Body of pancreas (tissue), 4 donors: ENCODE measurements around the gene TMEM271.

Source experiments
- POLR2A ChIP-seq, 3 donors: fragments of 450-650 bp; IDR thresholded peaks; one replicate each; pipeline ENCODE4 v1.6.1; 2016; ENCODE audit warnings: antibody characterized with exemption in 3 of 3, mild to moderate bottlenecking in 2 of 3
- TF ChIP-seq, protein P1 (sequence below), 7 experiments: fragments of 450-650 bp in 4 of 7; fragments of 200-600 bp in 3 of 7; sonication (generic) in 3 of 7; IDR thresholded peaks; one replicate each; pipeline ENCODE4 v1.5.1; 2016 to 2019; ENCODE audit warnings: antibody characterized with exemption in 7 of 7

DNA sequence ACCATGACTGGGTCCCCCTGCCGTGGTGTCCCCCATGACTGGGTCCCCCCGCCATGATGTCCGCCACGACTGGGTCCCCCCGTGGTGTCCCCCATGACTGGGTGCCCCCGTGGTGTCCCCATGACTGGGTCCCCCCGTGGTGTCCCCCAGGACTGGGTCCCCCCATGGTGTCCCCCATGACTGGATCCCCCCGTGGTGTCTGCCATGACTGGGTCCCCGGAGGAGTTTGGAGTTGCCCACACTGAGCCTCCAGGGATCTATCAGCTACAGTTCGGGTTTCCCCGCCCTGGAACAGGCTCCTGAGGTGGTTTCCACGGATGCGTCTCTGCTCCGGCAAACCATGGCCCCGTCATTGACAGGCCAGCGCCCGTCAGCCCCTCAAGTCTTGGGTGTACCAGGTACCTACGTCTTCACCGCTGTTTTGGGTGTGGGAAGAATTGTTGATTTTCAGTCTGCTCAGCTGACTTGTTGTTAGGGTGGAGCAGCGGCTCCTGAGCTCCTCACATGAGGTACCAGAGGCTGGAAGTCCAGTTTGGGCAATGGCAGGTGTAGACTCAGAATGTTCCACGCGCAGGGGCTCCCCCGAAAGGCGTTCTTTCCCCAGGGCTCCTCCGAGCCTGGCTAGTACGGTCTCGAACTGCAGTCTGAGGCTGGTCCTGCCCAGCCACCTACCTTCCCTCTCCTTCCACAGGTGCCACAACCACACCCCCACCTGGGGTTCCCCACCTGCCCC, 41.0 kb upstream of the TMEM271 start:
- TF ChIP-seq, protein P1, sequence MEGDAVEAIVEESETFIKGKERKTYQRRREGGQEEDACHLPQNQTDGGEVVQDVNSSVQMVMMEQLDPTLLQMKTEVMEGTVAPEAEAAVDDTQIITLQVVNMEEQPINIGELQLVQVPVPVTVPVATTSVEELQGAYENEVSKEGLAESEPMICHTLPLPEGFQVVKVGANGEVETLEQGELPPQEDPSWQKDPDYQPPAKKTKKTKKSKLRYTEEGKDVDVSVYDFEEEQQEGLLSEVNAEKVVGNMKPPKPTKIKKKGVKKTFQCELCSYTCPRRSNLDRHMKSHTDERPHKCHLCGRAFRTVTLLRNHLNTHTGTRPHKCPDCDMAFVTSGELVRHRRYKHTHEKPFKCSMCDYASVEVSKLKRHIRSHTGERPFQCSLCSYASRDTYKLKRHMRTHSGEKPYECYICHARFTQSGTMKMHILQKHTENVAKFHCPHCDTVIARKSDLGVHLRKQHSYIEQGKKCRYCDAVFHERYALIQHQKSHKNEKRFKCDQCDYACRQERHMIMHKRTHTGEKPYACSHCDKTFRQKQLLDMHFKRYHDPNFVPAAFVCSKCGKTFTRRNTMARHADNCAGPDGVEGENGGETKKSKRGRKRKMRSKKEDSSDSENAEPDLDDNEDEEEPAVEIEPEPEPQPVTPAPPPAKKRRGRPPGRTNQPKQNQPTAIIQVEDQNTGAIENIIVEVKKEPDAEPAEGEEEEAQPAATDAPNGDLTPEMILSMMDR (IDR thresholded peaks at IDR 0.05), result no peak
- no peak for TF ChIP-seq POLR2A (IDR thresholded peaks at IDR 0.05)
